ENCODE data around the gene NDUFS7.

GRCh38 chr19:1395194-1396018 is 11.7 kb downstream of the NDUFS7 start:
- no peak for TF ChIP-seq CREB1 (IDR thresholded peaks at IDR 0.05; ENCODE audit: low read depth)
- no peak for TF ChIP-seq TAF1 (IDR thresholded peaks at IDR 0.05; ENCODE audit: low read depth)
- TF ChIP-seq TEAD4 (IDR thresholded peaks at IDR 0.05): no peak
- TF ChIP-seq EP300 (IDR thresholded peaks at IDR 0.05; ENCODE audit: borderline replicate concordance): no peak
- no peak for TF ChIP-seq ZBTB7A (IDR thresholded peaks at IDR 0.05; ENCODE audit: low read depth)
- no peak for TF ChIP-seq TCF12 (IDR thresholded peaks at IDR 0.05; ENCODE audit: low read depth)
- TF ChIP-seq MAX (IDR thresholded peaks at IDR 0.05): no peak
- TF ChIP-seq REST (IDR thresholded peaks at IDR 0.05; ENCODE audit: low read depth): no peak
- no peak for TF ChIP-seq FOXM1 (IDR thresholded peaks at IDR 0.05; ENCODE audit: borderline replicate concordance, low read depth)
- TF ChIP-seq NFIC (IDR thresholded peaks at IDR 0.05): no peak
- TF ChIP-seq YY1 (IDR thresholded peaks at IDR 0.05; ENCODE audit: low read depth): no peak
- no peak for TF ChIP-seq EGR1 (IDR thresholded peaks at IDR 0.05)
- no peak for TF ChIP-seq CEBPB (IDR thresholded peaks at IDR 0.05)
